ENCODE measurements around the gene FGFR2. TPM values are rescaled to one million over a fixed set of nuclear protein-coding genes. Genes with fewer than 3 reads are reported as not detected.

FGFR2 gene
- total and polyA plus RNA-seq, 9 of the 15 experiments (the other 6 are each of a cell fraction or from before 2014, with no cell fraction given): 0.20 TPM; not detected in 8

DNA sequence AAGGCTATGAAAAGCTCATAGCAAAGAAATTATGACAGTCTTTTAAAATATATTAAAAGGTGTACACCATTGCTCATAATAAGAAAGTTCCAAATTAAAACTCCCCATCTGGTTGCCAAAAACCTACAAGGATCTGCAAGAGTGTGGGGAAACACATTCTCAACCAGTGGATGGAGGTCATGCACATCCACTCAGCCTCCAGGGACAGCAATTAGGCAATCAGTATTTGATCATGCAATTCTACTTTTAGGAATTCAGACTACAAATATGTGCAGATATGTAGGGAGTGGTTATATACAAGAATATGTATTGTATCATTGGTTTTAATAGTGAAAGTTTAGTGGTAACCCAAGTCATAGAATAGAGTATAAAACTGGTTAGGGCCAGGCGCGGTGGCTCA, 157.8 kb downstream of the FGFR2 start:
- no peaks in the 10 kb centered on the region for H4K20me1 ChIP-seq (replicated peaks; ENCODE audit: control insufficient read depth, insufficient read depth, low read length)
- H3K79me2 ChIP-seq (ENCODE audit: control insufficient read depth, insufficient read depth, low read length): no peaks in the 10 kb centered on the region
- no peak overlapping the region for H3K27ac ChIP-seq (ENCODE audit: extremely low read depth, low read depth, low read length)
- intact Hi-C loops (cut with micrococcal nuclease): no loop called here
- in situ Hi-C loops (cut with MboI): no loop called here
- H3K9me1 ChIP-seq (ENCODE audit: control insufficient read depth, insufficient read depth, low read length): no peaks in the 10 kb centered on the region
- POLR2A ChIA-PET: no interaction called here
- H3K9me3 ChIP-seq (replicated peaks; ENCODE audit: control insufficient read depth, insufficient read depth, low read depth, low read length): no peaks in the 10 kb centered on the region
- H3K4me1 ChIP-seq (replicated peaks in 1 of 2; ENCODE audit: control insufficient read depth in 2 of 2, insufficient read depth in 2 of 2, low read length in 2 of 2): no peaks in the 10 kb centered on the region
- no peak overlapping the region for H3K9ac ChIP-seq (ENCODE audit: insufficient read depth in 1 of 2, low read depth in 2 of 2, low read length in 2 of 2)
- no peak overlapping the region for H3K4me2 ChIP-seq (ENCODE audit: insufficient read depth, low read length)
- no TSS peak for BruUV-seq (replicated peaks)
- no peaks in the 10 kb centered on the region for H3K27me3 ChIP-seq (ENCODE audit: control insufficient read depth in 2 of 2, insufficient read depth in 2 of 2, low read length in 2 of 2)
- FAIRE-seq (no peak), ATAC-seq (no peak), DNase-seq (ENCODE audit: extremely low read depth in 1 of 4, low spot score in 3 of 4) (no peak)
- TF ChIP-seq POLR2A (conservative IDR thresholded peaks at IDR 0.05) (no peak), PRPF4 (IDR thresholded peaks at IDR 0.05; ENCODE audit: insufficient read depth, low read depth, low read length, poor library complexity, severe bottlenecking) (no peak), RFX7 (CRISPR knock-in tag; IDR thresholded peaks at IDR 0.05) (no peak), CBX1 (IDR thresholded peaks at IDR 0.05; ENCODE audit: low read depth) (no peak), ETV6 (IDR thresholded peaks at IDR 0.05; ENCODE audit: borderline replicate concordance in 1 of 2, low read depth in 2 of 2, low read length in 1 of 2) (no peak), ETV6 (CRISPR knock-in tag; IDR thresholded peaks at IDR 0.05; ENCODE audit: borderline replicate concordance) (no peak), RFX1 (IDR thresholded peaks at IDR 0.05) (no peak), ZNF699 (CRISPR knock-in tag; IDR thresholded peaks at IDR 0.05; ENCODE audit: insufficient replicate concordance) (no peak), ZFP30 (CRISPR knock-in tag; IDR thresholded peaks at IDR 0.05; ENCODE audit: borderline replicate concordance) (no peak), ZNF324 (CRISPR knock-in tag; IDR thresholded peaks at IDR 0.05) (no peak)
- TF ChIP-seq, protein P1, sequence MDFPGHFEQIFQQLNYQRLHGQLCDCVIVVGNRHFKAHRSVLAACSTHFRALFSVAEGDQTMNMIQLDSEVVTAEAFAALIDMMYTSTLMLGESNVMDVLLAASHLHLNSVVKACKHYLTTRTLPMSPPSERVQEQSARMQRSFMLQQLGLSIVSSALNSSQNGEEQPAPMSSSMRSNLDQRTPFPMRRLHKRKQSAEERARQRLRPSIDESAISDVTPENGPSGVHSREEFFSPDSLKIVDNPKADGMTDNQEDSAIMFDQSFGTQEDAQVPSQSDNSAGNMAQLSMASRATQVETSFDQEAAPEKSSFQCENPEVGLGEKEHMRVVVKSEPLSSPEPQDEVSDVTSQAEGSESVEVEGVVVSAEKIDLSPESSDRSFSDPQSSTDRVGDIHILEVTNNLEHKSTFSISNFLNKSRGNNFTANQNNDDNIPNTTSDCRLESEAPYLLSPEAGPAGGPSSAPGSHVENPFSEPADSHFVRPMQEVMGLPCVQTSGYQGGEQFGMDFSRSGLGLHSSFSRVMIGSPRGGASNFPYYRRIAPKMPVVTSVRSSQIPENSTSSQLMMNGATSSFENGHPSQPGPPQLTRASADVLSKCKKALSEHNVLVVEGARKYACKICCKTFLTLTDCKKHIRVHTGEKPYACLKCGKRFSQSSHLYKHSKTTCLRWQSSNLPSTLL (IDR thresholded peaks at IDR 0.05): no peak
- TF ChIP-seq, protein P2, sequence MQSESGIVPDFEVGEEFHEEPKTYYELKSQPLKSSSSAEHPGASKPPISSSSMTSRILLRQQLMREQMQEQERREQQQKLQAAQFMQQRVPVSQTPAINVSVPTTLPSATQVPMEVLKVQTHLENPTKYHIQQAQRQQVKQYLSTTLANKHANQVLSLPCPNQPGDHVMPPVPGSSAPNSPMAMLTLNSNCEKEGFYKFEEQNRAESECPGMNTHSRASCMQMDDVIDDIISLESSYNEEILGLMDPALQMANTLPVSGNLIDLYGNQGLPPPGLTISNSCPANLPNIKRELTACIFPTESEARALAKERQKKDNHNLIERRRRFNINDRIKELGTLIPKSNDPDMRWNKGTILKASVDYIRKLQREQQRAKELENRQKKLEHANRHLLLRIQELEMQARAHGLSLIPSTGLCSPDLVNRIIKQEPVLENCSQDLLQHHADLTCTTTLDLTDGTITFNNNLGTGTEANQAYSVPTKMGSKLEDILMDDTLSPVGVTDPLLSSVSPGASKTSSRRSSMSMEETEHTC (IDR thresholded peaks at IDR 0.05): no peak
- TF ChIP-seq, protein P3, sequence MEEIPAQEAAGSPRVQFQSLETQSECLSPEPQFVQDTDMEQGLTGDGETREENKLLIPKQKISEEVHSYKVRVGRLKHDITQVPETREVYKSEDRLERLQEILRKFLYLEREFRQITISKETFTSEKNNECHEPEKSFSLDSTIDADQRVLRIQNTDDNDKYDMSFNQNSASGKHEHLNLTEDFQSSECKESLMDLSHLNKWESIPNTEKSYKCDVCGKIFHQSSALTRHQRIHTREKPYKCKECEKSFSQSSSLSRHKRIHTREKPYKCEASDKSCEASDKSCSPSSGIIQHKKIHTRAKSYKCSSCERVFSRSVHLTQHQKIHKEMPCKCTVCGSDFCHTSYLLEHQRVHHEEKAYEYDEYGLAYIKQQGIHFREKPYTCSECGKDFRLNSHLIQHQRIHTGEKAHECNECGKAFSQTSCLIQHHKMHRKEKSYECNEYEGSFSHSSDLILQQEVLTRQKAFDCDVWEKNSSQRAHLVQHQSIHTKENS (CRISPR knock-in tag; IDR thresholded peaks at IDR 0.05): no peak
- TF ChIP-seq, protein P4, sequence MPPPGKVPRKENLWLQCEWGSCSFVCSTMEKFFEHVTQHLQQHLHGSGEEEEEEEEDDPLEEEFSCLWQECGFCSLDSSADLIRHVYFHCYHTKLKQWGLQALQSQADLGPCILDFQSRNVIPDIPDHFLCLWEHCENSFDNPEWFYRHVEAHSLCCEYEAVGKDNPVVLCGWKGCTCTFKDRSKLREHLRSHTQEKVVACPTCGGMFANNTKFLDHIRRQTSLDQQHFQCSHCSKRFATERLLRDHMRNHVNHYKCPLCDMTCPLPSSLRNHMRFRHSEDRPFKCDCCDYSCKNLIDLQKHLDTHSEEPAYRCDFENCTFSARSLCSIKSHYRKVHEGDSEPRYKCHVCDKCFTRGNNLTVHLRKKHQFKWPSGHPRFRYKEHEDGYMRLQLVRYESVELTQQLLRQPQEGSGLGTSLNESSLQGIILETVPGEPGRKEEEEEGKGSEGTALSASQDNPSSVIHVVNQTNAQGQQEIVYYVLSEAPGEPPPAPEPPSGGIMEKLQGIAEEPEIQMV (tag; conservative IDR thresholded peaks at IDR 0.05; ENCODE audit: low read depth): no peak
- H3K36me3 ChIP-seq (ENCODE audit: control insufficient read depth, insufficient read depth, low read length): no peaks in the 10 kb centered on the region
- no peak overlapping the region for H2AFZ ChIP-seq (ENCODE audit: low read depth, low read length)
- CTCF ChIA-PET (ENCODE audit: low intra/inter-chr PET ratio): no interaction called here
- no peak overlapping the region for H3K4me3 ChIP-seq
- WGBS (ENCODE audit: insufficient coverage, low coverage, missing lambda C conversion rate): 0% methylated on average over 2 of the region's 2 CpGs
